MM.1S (cell line): ENCODE results near the gene BRD9.

Source experiments
- DNase-seq: peaks from one replicate; pipeline ENCODE4 v3.0.0-alpha.2; 2015
- H2AFZ ChIP-seq: fragments of 300-600 bp; sonication (generic); 2 replicates; pipeline ENCODE4 v1.6.0; 2016; ENCODE audit warnings: antibody characterized with exemption, low read length
- H3F3A ChIP-seq: fragments of 300-600 bp; sonication (generic); 2 replicates; pipeline ENCODE4 v1.6.1; 2016; ENCODE audit warnings: mild to moderate bottlenecking, antibody characterized with exemption, low read length, moderate library complexity, mixed read lengths; ENCODE audit not compliant: insufficient read depth
- H3K27ac ChIP-seq: fragments of 300-600 bp; sonication (generic); 2 replicates; pipeline ENCODE4 v1.5.1; 2016; ENCODE audit warnings: mild to moderate bottlenecking, low read length
- H3K27me3 ChIP-seq: fragments of 300-600 bp; sonication (generic); replicated peaks from 2 replicates; pipeline ENCODE4 v1.6.0; 2016; ENCODE audit warnings: low read length; ENCODE audit not compliant: insufficient read depth
- H3K36me3 ChIP-seq: fragments of 300-600 bp; sonication (generic); replicated peaks from 2 replicates; pipeline ENCODE4 v1.6.1; 2016; ENCODE audit warnings: mild to moderate bottlenecking, low read length, mixed read lengths; ENCODE audit not compliant: insufficient read depth
- H3K4me1 ChIP-seq: fragments of 300-600 bp; sonication (generic); 2 replicates; pipeline ENCODE4 v1.6.1; 2016; ENCODE audit warnings: low read length, mixed read lengths
- H3K4me2 ChIP-seq: fragments of 300-600 bp; sonication (generic); 2 replicates; pipeline ENCODE4 v1.6.0; 2016; ENCODE audit warnings: low read depth, low read length
- H3K4me3 ChIP-seq: fragments of 300-600 bp; sonication (generic); 2 replicates; pipeline ENCODE4 v1.5.1; 2016; ENCODE audit warnings: low read length, mixed read lengths
- H3K79me2 ChIP-seq: fragments of 300-600 bp; sonication (generic); 2 replicates; pipeline ENCODE4 v1.6.1; 2016; ENCODE audit warnings: mixed run types, low read length, mixed read lengths
- H3K9ac ChIP-seq: fragments of 300-600 bp; sonication (generic); 2 replicates; pipeline ENCODE4 v1.6.1; 2016; ENCODE audit warnings: low read length, mixed read lengths
- H3K9me2 ChIP-seq: fragments of 300-600 bp; sonication (generic); replicated peaks from 2 replicates; pipeline ENCODE4 v1.6.1; 2016; ENCODE audit warnings: mild to moderate bottlenecking, low read length, mixed read lengths; ENCODE audit not compliant: insufficient read depth
- H3K9me3 ChIP-seq: fragments of 300-600 bp; sonication (generic); replicated peaks from 2 replicates; pipeline ENCODE4 v1.6.1; 2016; ENCODE audit warnings: mild to moderate bottlenecking, low read length, mixed read lengths; ENCODE audit not compliant: insufficient read depth
- H4K20me1 ChIP-seq: fragments of 300-600 bp; sonication (generic); 2 replicates; pipeline ENCODE4 v1.6.1; 2016; ENCODE audit warnings: mild to moderate bottlenecking, low read length, moderate library complexity, mixed read lengths; ENCODE audit not compliant: insufficient read depth
- EZH2 ChIP-seq: fragments of 300-600 bp; sonication (generic); optimal IDR thresholded peaks from 2 replicates; pipeline ENCODE3; 2017; ENCODE audit warnings: low read depth, mild to moderate bottlenecking, antibody characterized with exemption, low read length, mixed read lengths
- EZH2phosphoT487 ChIP-seq: fragments of 300-600 bp; sonication (generic); IDR thresholded peaks from 2 replicates; pipeline ENCODE4 v1.6.1; 2018; ENCODE audit warnings: antibody characterized with exemption, low read length
- TF ChIP-seq, protein P1 (sequence below): fragments of 300-600 bp; sonication (generic); IDR thresholded peaks from 2 replicates; pipeline ENCODE4 v1.5.1; 2016; ENCODE audit warnings: antibody characterized with exemption, low read length, mixed read lengths

The BRD9 gene

DNA sequence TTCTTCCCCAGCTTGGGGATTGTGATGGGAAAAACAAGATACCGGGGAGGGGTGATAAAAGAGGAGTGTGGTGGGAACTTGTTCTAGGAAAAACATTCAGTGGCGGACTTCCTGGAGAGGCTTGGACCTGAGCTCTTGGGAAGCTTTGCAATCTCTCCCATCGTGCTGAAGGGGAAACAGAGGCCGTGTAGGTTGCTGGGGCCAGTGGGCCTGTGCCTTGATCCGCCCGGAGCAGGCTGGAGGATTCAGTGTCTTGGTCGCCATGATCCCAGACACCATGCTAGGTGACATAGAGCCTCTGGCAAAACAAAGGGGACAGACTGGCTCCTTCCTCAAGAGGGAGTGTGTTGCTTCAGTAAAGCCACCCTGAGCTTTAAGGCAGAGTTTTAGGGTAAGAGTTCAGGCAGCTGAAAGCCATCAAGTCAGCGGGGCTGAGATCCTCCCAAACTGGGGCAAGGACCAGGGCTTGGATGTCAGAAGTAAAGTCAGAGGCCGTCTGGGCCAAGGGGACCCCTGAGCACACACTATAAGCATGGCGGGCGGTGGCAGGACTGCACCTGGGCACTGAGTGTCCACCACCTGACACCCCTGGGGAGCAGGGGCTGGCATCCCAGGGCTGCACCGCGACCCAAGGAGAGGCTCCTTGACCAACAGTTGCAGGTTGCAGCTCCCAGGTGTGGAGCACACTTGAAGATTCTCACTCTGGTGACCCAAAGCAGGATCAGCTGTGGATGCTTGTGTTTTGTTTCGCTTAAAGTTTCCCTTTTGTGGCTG is 44.7 kb upstream of the BRD9 start:
- Histone ChIP-seq H3K9me3 (no peaks in the 10 kb centered on the region), H3F3A (no peaks in the 10 kb centered on the region), H3K4me3 (no peak overlapping the region), H3K9ac (no peak overlapping the region), H3K9me2 (no peaks in the 10 kb centered on the region), H3K4me1 (no peaks in the 10 kb centered on the region), H3K27me3 (no peaks in the 10 kb centered on the region), H4K20me1 (no peaks in the 10 kb centered on the region), H3K79me2 (no peaks in the 10 kb centered on the region), H3K4me2 (no peak overlapping the region), H2AFZ (no peak overlapping the region), H3K27ac (no peak overlapping the region), H3K36me3 (no peaks in the 10 kb centered on the region)
- DNase-seq: no peak
- TF ChIP-seq EZH2: no peak
- TF ChIP-seq, protein P1, sequence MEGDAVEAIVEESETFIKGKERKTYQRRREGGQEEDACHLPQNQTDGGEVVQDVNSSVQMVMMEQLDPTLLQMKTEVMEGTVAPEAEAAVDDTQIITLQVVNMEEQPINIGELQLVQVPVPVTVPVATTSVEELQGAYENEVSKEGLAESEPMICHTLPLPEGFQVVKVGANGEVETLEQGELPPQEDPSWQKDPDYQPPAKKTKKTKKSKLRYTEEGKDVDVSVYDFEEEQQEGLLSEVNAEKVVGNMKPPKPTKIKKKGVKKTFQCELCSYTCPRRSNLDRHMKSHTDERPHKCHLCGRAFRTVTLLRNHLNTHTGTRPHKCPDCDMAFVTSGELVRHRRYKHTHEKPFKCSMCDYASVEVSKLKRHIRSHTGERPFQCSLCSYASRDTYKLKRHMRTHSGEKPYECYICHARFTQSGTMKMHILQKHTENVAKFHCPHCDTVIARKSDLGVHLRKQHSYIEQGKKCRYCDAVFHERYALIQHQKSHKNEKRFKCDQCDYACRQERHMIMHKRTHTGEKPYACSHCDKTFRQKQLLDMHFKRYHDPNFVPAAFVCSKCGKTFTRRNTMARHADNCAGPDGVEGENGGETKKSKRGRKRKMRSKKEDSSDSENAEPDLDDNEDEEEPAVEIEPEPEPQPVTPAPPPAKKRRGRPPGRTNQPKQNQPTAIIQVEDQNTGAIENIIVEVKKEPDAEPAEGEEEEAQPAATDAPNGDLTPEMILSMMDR: no peak

DNA sequence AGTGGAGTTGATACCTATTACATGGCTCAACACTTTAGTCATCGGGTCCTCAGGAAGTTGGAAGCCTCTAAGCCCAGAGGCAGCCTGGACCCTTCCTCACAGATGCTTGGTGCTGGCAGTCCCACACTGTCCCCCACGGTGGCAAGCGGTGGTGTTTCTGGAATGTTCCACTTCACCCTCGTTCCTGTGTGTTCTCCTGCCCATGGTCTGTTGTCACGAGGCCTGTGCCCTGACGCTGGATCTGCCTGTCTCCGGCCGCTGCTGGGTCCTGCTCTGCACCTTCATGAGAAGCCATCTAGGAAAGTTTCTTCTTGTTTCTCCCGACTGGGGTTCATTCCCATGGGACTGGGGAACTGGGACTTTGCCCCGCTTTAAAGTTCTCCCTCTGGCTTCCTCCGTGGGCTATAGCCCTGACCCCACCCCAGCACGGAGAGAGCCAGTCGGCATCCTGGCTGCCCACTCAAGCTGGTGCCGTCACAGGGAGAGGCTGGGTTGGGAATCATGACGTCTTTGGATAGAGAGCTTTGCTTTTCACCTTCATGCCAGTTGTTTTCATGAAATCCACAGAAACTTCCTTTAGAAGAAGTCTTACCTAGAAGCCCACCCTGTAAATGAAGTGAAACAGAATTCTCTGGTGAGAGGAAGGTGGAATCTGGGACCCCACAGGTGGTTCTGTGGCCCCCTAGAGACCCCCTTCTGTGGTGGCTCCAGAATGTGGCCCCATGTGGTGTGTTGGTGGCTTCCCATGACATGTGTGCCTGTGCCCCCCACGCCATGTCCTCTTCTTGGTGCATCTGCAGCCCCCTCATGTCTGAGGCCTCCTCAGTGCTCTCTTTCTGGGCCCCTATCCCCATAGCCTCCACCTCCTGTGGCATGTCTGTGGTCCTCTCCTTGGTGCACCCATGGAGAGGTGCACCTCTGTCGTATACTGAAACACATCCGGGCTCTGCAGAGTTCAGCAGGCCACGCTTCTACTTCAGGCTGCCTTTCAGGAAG is 43.8 kb upstream of the BRD9 start:
- Histone ChIP-seq H3K27ac (no peak overlapping the region), H4K20me1 (no peaks in the 10 kb centered on the region), H3K79me2 (no peaks in the 10 kb centered on the region), H2AFZ (no peak overlapping the region), H3K4me2 (no peak overlapping the region), H3K4me3 (no peak overlapping the region), H3K4me1 (no peaks in the 10 kb centered on the region), H3K9ac (no peak overlapping the region), H3F3A (no peaks in the 10 kb centered on the region), H3K27me3 (no peaks in the 10 kb centered on the region), H3K9me2 (no peaks in the 10 kb centered on the region), H3K9me3 (no peaks in the 10 kb centered on the region), H3K36me3 (no peaks in the 10 kb centered on the region)
- no peak for DNase-seq
- TF ChIP-seq EZH2: no peak
- TF ChIP-seq EZH2phosphoT487: no peak
- TF ChIP-seq, protein P1: no peak

DNA sequence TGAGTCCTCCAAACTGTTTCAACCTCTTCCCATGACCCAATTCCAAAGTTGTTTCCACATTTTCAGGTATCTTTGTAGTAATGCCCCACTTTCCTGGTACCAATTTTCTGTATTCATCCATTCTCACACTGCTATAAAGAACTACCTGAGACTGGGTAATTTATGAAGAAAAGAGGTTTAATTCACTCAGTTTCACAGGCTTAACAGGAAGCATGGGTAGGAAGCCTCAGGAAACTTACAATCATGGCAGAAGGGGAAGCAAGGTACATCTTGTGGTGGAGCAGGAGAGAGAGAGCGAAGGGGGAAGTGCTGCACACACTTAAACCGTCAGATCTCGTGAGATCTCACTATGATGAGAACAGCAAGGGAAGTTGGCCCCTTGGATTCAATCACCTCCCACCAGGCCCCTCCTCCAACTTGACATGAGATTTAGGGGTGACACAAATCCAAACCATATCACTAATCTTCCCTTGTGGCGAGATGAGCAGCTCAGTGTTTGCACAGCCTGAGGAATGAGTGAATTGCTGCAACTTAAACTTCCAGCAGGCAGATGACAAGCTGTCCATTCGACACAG is 43.0 kb upstream of the BRD9 start:
- no peaks in the 10 kb centered on the region for H4K20me1 ChIP-seq
- H3K27ac ChIP-seq: no peak overlapping the region
- no peak overlapping the region for H2AFZ ChIP-seq
- no peaks in the 10 kb centered on the region for H3F3A ChIP-seq
- no peaks in the 10 kb centered on the region for H3K27me3 ChIP-seq
- no peaks in the 10 kb centered on the region for H3K4me1 ChIP-seq
- H3K4me3 ChIP-seq: no peak overlapping the region
- TF ChIP-seq EZH2phosphoT487 (no peak), EZH2 (no peak)
- TF ChIP-seq, protein P1: no peak
- H3K9me2 ChIP-seq: no peaks in the 10 kb centered on the region
- H3K9ac ChIP-seq: no peak overlapping the region
- no peaks in the 10 kb centered on the region for H3K36me3 ChIP-seq
- H3K9me3 ChIP-seq: no peaks in the 10 kb centered on the region
- no peaks in the 10 kb centered on the region for H3K79me2 ChIP-seq
- no peak for DNase-seq
- no peak overlapping the region for H3K4me2 ChIP-seq
